Osteocyte (in vitro differentiated cells): ENCODE measurements around the gene KCTD16. TPM values are rescaled to one million over a fixed set of nuclear protein-coding genes. Genes with fewer than 3 reads are reported as not detected.

Experiments used
- DNase-seq: peaks from one replicate; pipeline ENCODE4 v3.0.0; 2021; ENCODE audit warnings: mixed read lengths; ENCODE audit not compliant: unreplicated experiment; ENCODE audit errors: extremely low spot score
- H3K27ac Mint-ChIP-seq: one replicate; pipeline ENCODE4 v1.8.0; 2021; ENCODE audit warnings: mild to moderate bottlenecking, mixed read lengths; ENCODE audit not compliant: unreplicated experiment
- H3K27me3 Mint-ChIP-seq: one replicate; pipeline ENCODE4 v1.8.0; 2021; ENCODE audit warnings: mixed read lengths; ENCODE audit not compliant: unreplicated experiment
- H3K36me3 Mint-ChIP-seq: one replicate; pipeline ENCODE4 v1.8.0; 2021; ENCODE audit warnings: mixed read lengths; ENCODE audit not compliant: unreplicated experiment
- H3K4me1 Mint-ChIP-seq: one replicate; pipeline ENCODE4 v1.8.0; 2021; ENCODE audit warnings: mixed read lengths; ENCODE audit not compliant: unreplicated experiment
- H3K4me3 Mint-ChIP-seq: one replicate; pipeline ENCODE4 v1.8.0; 2021; ENCODE audit warnings: mild to moderate bottlenecking, moderate library complexity, mixed read lengths; ENCODE audit not compliant: unreplicated experiment
- H3K9me3 Mint-ChIP-seq: one replicate; pipeline ENCODE4 v1.8.0; 2021; ENCODE audit warnings: mixed read lengths; ENCODE audit not compliant: unreplicated experiment
- total RNA-seq: library from RNA; stranded (reverse); gene quantifications from 2 replicates; pipeline ENCODE4 v1.2.1, GENCODE V29; 2021
- TF ChIP-seq, protein P1 (sequence below): fragments of 200-600 bp; sonication (generic); IDR thresholded peaks from 2 replicates; pipeline ENCODE4 v1.5.0; 2021; ENCODE audit warnings: antibody characterized with exemption, mild to moderate bottlenecking, moderate library complexity

The KCTD16 gene
- total RNA-seq, 1 donor from 2014 or later, result 0.51 TPM

DNA sequence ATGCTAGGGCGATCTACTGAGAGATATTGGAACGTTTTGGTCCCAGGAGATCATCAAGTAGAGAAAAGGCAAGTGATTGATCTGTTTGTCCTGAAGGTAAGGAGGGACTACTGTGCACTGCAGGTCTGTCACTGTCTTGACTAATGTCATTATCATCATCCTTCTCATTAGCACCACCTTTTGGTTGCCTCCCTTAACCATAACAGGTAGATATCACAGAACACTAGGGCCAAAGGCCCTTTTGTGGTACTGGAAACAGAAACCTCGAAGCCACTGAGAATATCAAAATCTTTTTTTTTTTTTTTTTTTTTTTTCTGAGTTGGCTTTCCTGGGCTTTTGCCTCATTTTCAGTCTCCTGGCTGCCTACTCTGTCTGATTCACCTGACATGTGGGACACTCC is 134.0 kb downstream of the KCTD16 start:
- Mint-ChIP-seq H3K27ac (no peak overlapping the region), H3K4me1 (no peaks in the 10 kb centered on the region), H3K4me3 (no peak overlapping the region), H3K27me3 (no peaks in the 10 kb centered on the region), H3K36me3 (no peaks in the 10 kb centered on the region), H3K9me3 (no peaks in the 10 kb centered on the region)
- TF ChIP-seq, protein P1, sequence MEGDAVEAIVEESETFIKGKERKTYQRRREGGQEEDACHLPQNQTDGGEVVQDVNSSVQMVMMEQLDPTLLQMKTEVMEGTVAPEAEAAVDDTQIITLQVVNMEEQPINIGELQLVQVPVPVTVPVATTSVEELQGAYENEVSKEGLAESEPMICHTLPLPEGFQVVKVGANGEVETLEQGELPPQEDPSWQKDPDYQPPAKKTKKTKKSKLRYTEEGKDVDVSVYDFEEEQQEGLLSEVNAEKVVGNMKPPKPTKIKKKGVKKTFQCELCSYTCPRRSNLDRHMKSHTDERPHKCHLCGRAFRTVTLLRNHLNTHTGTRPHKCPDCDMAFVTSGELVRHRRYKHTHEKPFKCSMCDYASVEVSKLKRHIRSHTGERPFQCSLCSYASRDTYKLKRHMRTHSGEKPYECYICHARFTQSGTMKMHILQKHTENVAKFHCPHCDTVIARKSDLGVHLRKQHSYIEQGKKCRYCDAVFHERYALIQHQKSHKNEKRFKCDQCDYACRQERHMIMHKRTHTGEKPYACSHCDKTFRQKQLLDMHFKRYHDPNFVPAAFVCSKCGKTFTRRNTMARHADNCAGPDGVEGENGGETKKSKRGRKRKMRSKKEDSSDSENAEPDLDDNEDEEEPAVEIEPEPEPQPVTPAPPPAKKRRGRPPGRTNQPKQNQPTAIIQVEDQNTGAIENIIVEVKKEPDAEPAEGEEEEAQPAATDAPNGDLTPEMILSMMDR, result no peak
- no peak for DNase-seq

GRCh38 chr5:144307736-144308135 is 137.1 kb downstream of the KCTD16 start:
- DNase-seq, result no peak
- TF ChIP-seq, protein P1, result no peak
- peaks cover 6% of the 10 kb centered on the region for H3K27me3 Mint-ChIP-seq
- no peak overlapping the region for H3K4me3 Mint-ChIP-seq
- H3K27ac Mint-ChIP-seq, result no peak overlapping the region
- H3K36me3 Mint-ChIP-seq, result no peaks in the 10 kb centered on the region
- H3K4me1 Mint-ChIP-seq, result no peaks in the 10 kb centered on the region
- no peaks in the 10 kb centered on the region for H3K9me3 Mint-ChIP-seq

DNA sequence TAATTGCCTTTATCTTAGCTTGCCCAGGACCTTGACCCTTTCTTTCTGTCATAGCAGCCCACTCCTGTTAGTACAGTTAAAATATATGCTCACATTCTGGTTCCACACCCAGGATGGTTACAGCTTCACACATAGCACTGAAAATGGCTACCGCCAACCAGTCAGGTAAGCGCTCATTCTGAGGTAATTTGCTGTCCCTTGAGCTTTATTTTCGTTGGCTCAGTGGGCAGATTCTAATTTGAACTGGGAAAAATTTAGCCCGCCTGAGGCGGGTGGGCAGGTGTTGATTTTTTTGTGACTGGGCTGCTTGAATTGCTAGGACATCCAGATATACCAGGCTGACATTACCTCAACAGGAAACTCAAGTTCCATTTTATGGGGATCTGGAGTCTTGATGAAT is 137.5 kb downstream of the KCTD16 start:
- Mint-ChIP-seq H3K27ac (no peak overlapping the region), H3K4me1 (no peaks in the 10 kb centered on the region), H3K36me3 (no peaks in the 10 kb centered on the region), H3K9me3 (no peaks in the 10 kb centered on the region), H3K27me3 (peaks cover 8% of the 10 kb centered on the region), H3K4me3 (no peak overlapping the region)
- TF ChIP-seq, protein P1, result no peak
- DNase-seq, result no peak

DNA sequence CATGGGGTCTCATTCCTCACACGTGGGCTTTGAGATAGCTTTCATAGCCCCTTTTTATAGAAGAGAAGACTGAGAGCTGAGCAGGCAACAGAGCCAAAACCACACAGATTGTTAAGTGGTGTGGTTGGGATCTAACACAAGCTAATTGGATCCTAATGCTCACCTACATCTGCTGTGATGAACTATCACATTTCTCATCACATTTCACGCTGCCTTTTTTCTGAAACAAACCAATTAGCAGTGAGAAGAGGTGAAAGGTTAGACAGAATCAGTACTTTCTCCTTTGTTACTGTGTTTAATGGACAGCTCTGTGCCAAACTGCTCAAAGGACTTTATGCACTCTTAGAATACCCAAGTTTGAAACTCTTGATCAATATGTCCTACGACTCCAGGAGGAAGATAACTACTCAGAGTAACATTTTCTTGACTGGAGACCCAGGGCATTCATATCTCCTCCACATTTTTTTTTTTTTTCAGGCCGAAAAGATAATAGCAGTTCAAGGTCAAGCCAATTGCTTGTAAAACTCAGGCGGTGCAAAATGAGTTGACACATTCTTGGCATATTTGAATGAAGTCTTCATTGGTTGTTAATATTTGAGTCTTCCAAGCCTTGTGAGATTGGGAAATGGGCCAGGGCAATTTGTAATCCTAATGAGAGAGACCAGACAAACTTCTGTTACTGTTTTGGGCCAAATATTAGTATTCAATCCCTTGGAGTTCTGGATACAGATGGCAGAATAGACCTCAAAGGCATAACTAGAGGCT is 138.4 kb downstream of the KCTD16 start:
- H3K27me3 Mint-ChIP-seq, result peaks cover 8% of the 10 kb centered on the region
- H3K36me3 Mint-ChIP-seq, result no peaks in the 10 kb centered on the region
- TF ChIP-seq, protein P1, result no peak
- DNase-seq, result no peak
- no peaks in the 10 kb centered on the region for H3K4me1 Mint-ChIP-seq
- no peak overlapping the region for H3K4me3 Mint-ChIP-seq
- H3K27ac Mint-ChIP-seq, result no peak overlapping the region
- no peaks in the 10 kb centered on the region for H3K9me3 Mint-ChIP-seq

DNA sequence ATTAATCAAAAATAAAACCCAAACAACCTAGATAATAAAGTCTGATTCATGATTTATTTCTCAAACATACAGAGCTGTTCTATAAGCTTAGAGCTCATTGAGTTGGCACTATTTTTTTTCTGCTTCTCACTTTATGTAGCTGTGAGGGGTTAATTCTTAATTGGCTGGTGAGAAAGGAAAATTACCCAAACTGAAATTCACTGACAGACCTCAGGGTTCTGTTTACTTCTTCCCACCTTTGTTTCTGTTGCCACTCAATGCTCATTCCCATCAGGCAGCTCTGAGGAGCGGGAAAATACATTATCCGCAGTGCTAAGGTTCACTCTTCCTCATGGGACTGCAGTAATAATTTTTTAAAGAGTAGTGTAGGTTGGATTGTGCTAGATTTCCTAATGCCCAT is 139.9 kb downstream of the KCTD16 start:
- H3K4me1 Mint-ChIP-seq, result no peaks in the 10 kb centered on the region
- H3K9me3 Mint-ChIP-seq, result no peaks in the 10 kb centered on the region
- no peak for DNase-seq
- no peak overlapping the region for H3K27ac Mint-ChIP-seq
- no peak overlapping the region for H3K4me3 Mint-ChIP-seq
- TF ChIP-seq, protein P1, result no peak
- no peaks in the 10 kb centered on the region for H3K36me3 Mint-ChIP-seq
- peaks cover 8% of the 10 kb centered on the region for H3K27me3 Mint-ChIP-seq
